G401 (cell line): ENCODE measurements around the gene TCERG1L. TPM values are rescaled to one million over a fixed set of nuclear protein-coding genes. Genes with fewer than 3 reads are reported as not detected.
A peak's percentile ranks its signal among the peaks of the same experiment; 100 is the strongest.

Experiments
- DNase-seq: peaks from one replicate; pipeline ENCODE4 v3.0.0-alpha.2; 2015; ENCODE audit warnings: low spot score
- in situ Hi-C: cut with HindIII; loops from 2 replicates; pipeline ENCODE4 v1.10.0; 2016; ENCODE audit warnings: low sequenced_read_pairs, mixed read lengths
- total RNA-seq: library from RNA; depleted of rRNA; stranded (reverse); fragments of >200 nt; shearing (Covaris generic); gene quantifications from 2 replicates; pipeline ENCODE4 v1.2.3, GENCODE V29; 2014

The TCERG1L gene
- total RNA-seq, 1 experiment from 2014 or later, result not detected

- in situ Hi-C loops, result no loop called here
- no peak for DNase-seq
Measured at GRCh38 chr10:131215776-131216175, 95.7 kb downstream of the TCERG1L start.

DNA sequence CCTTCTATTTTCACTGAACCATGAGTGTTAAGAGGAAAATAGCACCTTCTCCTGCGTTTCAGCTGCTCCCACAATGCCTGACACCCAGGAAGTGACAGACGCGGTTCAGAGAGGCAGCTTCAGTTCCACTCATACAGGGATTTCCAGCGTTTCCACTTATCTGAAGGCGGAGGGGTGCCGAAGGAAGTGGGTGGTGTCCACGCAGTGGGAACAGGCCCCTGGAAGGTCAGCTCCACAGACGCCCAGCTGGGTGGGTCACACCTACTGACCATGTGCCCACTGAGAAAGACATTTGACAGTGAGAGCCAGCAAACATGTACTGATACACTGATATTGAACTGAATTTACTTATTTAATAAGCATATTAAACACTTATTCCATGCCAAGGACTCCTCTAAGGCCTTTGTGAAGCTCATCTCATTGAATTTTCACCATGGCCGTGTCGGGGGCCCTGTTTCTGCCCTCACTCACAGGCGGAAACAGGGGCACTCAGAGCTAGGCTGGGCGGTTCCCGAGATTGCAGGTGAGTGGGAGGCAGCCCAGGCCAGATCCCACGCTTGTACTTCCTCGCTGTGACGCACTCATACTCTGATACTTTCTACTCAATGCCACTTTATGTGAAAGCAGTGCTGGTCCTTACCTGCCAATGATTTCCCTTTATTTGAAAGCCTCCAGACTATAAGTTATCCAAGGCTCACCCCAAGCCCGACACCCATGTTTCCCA lies 96.8 kb downstream of the TCERG1L start:
- in situ Hi-C loops, result no loop called here
- no peak for DNase-seq

GRCh38 chr10:131213741-131214505 lies 97.6 kb downstream of the TCERG1L start:
- in situ Hi-C loops, result no loop called here
- no peak for DNase-seq

DNA sequence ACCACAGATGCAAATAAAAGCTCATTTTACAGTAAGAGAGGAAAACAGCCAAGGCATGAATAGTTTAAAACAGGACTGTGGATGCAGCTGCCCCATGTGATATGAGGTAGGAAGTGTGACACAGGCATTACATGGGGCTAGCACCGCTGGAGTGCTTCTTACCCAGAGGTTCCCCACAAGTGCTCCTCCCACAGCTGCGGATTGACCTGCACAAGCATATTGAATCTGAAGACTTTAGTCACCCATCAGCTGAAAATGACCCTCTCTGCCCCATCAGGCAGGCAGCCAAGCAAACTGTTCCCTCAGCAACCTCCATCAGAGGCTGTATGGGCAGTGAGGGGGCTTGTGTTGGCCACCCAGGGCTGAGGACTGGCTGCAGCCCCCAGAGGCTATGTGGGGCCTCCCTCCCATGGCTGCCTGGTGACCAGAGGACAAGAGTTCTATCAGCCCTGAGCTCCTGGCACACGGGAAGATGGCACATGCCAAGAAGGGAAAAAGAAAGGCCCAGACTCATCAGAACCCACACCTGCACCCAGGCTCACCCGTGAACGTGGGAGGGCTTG lies 98.7 kb downstream of the TCERG1L start:
- in situ Hi-C loops, result no loop called here
- DNase-seq, result no peak

- DNase-seq, result no peak
Measured at GRCh38 chr10:131211965-131212619, 99.4 kb downstream of the TCERG1L start.

GRCh38 chr10:131211559-131211958 lies 100.0 kb downstream of the TCERG1L start:
- in situ Hi-C loops, result no loop called here
- DNase-seq, result peak; percentile 61

More at GRCh38 chr10:131211965-131212619, 99.4 kb downstream of the TCERG1L start:
- in situ Hi-C loops, result no loop called here

GRCh38 chr10:131211146-131211545 lies 100.4 kb downstream of the TCERG1L start:
- in situ Hi-C loops, result no loop called here
- DNase-seq, result no peak

DNA sequence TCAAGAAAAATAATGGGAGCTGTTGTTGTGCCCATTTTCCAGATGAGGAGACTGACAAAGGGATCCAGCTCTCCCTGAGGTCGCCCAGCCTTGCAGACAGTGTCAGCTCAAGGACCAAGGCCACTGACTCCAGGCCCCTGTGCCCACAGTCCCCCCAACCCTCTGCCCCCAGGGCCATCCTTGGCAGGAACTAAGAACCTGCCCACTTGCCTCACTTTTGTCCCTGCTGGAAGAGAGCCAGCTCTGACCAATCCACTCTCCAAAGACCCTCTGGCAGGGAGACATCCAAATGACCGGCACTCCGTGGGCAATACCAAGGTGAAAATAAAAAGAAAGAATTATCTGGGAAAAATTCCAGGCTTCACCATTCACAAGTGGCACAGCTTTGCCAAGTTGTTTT lies 101.3 kb downstream of the TCERG1L start:
- in situ Hi-C loops, result no loop called here
- no peak for DNase-seq

GRCh38 chr10:131207584-131208532 lies 103.7 kb downstream of the TCERG1L start:
- in situ Hi-C loops, result no loop called here
- DNase-seq, result no peak

DNA sequence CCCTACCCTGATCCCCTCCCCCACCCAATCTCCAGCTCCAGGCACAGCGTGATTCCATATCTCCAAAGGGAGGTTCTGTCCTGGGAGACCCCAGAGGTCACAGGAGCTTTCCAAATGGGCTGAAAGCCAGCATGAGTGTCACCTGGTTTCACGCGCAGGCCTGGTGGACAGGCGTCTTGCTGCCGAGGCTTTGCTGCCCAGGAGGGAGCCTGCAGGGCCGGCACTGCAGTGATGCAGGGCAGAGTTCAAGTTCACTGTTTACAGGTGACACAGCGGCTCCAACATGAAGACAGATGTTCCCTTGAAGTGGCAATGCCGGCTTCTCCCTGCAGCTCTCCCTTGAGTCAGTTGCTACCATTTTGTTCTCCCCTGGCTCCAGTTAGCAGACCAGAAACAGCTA lies 104.3 kb downstream of the TCERG1L start:
- in situ Hi-C loops, result no loop called here
- DNase-seq, result no peak

- DNase-seq, result no peak
- in situ Hi-C loops, result no loop called here
Measured at GRCh38 chr10:131206111-131206995, 105.2 kb downstream of the TCERG1L start.

DNA sequence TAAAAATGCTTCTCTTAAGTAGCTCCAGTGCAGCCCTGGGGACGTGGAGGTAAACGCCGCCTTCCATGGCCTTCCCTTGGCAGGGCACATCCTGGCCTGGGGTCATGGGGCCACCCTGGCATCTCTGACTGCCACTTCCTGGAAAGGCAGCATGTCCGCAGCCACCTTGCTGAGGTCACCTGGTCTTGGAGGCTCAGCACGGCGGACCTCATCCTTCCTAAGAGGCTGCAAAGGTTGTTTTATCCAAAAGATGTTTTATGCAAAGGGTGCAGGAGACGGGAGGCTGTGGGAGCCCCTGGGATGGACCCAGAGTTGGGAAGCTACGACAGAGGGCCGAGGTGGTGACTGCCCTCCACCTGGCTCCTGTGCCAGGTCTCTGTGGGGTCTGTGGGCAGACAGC lies 106.0 kb downstream of the TCERG1L start:
- DNase-seq, result peak; percentile 41
- in situ Hi-C loops, result no loop called here

DNA sequence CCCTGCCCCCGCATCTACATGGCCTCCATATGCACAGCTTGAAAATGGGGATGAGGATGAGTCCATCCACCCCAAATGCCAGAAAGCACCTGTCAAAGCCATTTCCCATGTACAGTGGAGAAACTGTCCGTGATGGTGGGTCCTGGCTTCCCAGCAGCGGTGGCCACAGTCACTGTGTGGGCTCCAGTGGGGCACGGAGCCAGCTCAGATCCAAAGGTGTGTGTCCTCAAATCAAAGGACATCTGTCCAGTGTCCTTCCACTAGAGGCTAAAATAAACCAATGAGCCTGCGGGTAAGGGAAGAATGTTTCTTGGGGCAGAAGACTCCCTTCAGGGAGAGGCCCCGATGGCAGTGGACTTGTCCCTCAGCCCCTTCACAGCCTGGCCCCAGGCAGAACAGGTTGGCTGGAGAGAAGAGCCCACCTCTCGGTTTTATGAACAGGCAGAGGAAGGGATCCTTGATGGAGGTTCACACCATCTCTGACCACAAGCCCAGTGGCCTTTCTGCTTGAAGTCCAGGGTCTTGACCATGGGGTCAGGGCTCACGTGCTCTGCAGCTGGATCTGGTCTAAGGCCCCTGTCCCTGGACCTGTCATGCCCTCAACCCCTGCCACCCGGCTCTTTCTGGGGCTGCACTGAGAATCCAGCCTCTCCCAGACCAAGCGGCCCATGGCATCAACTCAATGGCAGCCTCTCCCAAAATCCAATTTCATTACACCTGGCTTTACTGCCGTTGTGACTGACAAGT lies 106.9 kb downstream of the TCERG1L start:
- in situ Hi-C loops, result no loop called here
- no peak for DNase-seq

DNA sequence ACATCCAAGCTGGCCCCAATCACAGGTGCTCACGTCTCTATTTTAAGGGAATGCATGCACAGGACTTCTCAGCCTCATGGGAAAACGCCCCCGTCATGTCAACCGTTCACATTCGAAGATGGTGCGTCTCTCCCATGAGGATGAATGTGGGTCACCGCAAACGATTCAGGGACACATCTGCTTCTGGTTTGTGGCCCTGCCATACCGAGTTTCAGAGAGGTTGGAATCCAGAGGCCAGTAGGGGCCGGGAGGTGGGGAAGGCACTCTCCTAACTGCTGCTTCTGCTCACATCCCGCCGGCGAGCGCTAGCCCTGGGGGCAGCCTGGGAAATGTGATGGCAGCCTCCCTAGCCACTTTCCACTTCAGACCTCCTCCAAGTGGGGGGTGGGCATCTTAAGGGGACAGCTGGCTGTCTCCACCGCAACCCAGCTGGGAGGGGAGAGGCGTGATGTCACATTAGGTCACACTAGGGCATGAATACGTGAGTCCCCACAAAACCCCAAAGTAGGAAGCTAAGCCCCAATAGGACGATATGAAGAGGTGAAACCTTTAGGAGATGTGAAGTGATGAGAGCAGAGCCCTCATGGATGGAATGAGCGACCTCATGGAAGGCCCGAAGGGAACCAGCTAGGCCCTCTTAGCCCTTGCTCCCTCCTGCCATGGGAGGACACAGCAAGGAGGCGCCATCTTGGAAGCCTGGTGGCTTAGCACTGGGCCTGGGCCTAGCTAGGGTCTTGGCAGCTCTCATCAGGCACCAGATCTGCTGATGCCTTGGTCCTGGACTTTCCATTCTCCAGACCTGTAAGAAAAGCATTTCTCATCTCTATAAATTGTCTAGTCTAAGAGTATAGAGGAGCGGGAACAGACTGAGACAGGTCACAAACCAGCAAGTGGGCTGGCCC lies 107.8 kb downstream of the TCERG1L start:
- in situ Hi-C loops, result no loop called here
- no peak for DNase-seq

GRCh38 chr10:131202990-131203389 lies 108.5 kb downstream of the TCERG1L start:
- in situ Hi-C loops, result no loop called here
- no peak for DNase-seq

DNA sequence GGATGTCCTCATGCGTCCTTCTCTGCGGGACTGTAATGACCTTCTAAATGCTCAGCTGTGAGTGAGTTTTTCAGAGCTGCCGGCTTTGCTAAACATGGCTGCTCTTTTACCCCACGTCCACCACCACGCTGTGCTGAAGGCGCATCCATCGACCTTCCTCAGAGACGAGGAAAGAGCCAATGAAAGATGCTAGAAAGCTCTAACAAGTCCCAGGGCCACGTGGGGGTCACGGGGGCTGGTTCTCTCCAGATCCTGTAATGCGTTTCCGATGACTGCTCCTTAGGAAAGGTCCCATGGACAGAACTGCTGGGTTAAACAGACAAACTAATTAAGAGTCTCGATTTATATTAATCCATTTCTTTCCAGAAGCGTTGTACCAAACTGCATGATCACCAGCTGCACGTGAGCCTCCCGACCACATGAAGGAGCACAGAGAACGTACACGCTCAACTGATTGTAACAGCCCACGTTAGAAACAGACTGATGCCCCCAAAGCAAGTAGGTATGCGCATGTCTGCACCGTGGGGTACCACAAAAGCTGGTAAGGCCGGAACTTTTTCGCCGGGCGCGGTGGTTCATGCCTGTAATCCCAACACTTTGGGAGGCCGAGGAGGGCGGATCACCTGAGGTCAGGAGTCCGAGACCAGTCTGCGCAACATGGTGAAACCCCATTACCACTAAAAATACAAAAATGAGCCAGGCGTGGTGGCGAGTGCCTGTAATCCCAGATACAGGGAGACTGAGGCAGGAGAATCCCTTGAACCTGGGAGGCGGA lies 109.6 kb downstream of the TCERG1L start:
- no peak for DNase-seq
- in situ Hi-C loops, result no loop called here
